ENCODE measurements around the gene EIF4ENIF1.
A peak's percentile ranks its signal among the peaks of the same experiment; 100 is the strongest.
"Not testable (repeated sequence)": the region's sequence is repeated elsewhere in the genome, so short reads cannot be mapped to it uniquely, and the experiment has no call there.

The EIF4ENIF1 gene

DNA sequence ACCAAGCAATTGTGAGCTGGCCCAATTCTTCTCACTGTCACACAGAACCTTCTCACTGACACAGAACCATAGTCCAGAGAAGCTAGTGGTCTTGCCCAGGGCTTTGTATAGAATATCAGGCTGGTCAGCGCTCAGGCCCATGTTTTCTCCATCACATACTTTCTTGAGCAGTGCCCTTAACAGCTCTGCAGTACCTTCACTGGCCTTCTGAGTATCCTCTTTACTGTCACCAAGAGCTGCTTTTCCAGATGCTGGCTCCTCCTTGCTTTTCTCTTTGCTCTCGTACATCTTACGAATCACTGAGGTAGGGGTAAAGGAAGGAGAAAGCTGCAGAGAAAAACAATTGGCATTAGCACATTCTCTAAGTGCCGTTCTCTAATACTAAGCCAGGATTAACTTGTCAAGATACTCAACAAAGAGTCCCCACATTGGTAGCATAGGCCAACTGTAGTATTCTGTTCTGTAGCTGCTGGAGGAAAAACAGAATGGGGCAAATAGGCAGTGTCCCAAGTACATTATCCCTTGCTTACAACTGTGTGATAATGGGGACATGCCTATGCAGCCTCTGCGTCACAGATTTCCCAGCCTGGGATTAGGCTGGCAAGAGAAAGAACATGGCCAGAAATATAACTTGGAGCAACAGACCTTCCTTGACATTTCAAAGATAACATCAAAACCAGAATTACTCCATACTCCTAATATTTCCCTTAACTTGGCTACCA lies 46.7 kb downstream of the EIF4ENIF1 start:
- DNase-seq = no peak

DNA sequence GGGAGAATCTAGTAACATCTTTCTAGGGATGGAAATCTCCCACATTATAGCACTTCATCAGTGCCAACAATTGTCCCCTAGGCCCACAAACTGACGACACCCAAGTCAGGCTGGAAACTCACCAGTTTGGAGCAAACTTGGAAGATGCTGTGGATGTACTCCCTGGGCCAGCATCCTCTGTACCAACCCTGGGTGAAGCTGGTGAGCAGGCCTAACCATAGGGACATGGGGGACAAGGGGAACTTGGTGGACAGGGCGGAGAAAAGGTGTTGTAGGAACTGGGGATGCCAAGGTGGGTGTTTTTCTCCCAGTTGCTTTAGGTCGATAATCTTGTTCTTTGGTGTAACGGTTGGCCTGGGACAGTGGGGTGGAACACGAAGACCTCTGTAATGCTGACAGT lies 48.0 kb downstream of the EIF4ENIF1 start:
- DNase-seq = no peak

DNA sequence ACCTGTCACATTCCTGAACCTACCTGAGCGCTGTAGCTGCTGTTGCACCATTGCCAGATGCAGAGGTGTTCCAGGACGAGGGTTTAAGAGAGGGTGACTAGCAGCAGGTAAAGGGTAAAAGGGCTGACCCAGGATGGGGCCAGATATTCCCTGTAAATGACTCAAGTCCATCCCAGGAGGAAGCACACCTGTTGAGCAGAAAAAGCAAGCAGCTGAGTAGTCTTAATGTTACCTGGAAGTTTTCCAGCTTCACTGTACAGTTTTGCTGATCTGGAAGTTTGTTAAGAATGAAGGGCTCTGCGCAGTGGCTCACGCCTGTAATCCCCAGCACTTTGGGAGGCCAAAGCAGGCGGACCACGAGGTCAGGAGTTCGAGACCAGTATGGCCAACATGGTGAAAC lies 49.0 kb downstream of the EIF4ENIF1 start:
- DNase-seq = no peak

DNA sequence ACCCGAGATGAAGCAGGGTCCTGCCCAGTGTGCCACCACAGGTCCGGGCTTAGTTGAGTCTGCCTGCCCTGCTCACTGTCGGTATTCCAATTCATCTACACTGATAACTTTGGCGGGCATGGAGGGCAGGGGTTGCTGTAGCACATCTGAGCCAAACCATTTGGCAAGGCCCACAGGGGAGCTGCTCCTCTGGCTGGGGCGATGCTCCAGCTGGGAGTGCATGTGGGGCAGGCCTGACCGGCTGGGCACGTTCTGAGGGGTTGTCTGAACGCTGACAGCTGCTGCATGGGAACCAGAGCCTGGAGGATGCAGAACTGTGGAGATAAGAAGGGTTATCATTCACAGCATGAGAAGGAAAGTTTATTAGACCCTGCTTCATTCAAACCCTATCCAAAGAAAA lies 49.8 kb downstream of the EIF4ENIF1 start:
- DNase-seq = no peak

DNA sequence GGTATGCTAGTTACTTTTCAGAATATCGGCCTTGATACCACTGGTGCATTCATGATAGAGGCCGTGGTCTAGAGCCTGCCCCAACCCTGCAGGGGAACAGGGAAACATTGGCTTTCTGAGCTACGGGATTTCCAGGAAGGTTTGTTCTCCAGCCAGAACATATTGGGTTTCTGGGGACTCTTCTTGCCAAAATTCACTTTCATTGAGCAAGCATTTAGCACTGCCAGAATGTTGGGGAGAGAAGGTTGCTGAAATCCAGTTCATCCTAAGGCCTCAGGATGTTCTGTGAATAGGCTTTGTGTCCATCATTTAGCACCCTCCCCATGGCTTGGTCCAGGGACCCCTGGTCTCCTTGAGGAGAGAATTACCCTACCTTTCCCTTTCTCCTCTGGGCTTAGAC lies 53.5 kb downstream of the EIF4ENIF1 start:
- DNase-seq = no peak

DNA sequence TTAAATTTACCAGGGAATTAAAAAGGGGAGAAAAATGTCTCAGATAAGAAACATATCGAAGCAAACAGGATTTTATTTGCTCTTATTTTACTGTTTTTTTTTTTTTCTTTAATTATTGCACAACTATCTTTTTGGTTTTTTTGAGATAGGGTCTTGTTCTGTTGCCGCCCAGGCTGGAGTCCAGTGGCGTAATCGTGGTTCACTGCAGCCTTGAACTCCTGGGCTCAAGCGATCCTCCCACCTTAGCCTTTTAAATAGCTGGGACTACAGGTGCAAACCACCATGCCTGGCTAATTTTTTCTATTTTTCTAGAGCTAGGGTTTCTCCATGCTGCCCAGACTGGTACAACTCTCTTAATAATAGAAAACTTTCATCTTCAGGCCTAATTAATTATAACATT lies 57.7 kb downstream of the EIF4ENIF1 start:
- no peak for DNase-seq

DNA sequence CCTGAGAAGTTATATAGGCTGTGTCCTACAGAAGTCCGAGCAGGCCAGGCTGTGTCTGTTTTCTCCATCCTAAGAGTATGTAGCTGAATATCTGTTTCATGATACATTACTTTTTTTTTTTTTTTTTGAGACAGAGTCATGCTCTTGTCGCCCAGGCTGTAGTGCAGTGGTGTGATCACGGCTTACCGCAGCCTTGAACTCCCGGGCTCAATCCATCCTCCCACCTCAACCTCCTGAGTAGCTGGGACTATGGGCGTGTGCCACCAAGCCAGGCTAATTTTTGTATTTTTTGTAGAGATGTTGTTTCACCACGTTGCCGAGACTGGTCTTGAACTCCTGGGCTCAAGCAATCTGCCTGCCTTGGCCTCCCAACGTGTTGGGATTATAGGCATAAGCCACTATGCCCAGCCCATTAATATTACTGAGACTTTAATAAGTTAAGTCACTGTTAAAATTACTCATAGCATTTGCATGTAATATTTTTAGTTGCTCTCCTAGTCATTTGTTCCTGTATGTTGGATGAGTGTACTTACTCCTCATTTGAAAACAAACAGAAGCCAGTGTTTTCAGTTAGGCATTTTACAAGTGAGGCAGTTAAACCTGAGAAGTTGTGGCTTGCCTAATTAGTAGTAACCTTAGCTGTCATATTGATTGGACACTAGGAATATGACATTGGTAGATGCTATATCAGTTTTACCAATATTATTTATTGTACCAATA lies 64.2 kb downstream of the EIF4ENIF1 start:
- no peak for DNase-seq

DNA sequence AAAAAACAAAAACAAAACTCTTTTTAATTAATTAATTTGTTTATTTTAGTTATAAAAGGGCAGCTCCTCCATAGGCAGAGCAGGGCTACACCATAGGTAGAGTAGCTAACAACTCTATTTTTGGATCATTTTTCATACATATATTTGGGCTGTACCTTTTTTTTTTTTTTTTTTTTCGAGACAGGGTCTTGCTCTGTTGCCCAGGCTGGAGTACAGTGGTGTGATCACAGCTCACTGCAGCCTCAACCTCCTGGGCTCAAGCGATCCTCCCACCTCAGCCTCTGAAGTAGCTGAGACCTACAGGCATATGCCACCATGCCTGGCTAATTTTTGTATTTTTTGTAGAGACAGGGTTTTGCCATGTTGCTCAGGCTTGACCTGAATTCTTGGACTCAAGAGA lies 87.3 kb downstream of the EIF4ENIF1 start:
- DNase-seq = not testable (repeated sequence)

DNA sequence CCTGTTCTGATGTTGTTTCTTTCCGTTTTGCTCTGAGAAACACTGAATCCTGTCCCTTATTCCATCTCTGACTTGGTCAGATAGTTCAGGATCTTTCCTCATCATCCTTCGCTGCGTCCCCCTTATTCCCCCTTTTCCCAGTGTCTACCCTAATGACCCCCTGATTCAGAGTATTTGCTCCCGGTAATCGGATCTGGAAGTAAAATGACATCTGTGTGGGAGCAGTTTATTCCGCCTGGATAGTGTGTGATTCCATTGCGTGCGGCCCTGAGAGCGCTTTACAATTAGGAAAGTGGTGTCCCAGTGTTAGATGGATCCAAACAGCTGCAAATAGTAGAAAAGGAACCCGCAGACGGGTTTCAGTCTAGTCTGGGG lies 89.6 kb downstream of the EIF4ENIF1 start:
- DNase-seq = no peak

DNA sequence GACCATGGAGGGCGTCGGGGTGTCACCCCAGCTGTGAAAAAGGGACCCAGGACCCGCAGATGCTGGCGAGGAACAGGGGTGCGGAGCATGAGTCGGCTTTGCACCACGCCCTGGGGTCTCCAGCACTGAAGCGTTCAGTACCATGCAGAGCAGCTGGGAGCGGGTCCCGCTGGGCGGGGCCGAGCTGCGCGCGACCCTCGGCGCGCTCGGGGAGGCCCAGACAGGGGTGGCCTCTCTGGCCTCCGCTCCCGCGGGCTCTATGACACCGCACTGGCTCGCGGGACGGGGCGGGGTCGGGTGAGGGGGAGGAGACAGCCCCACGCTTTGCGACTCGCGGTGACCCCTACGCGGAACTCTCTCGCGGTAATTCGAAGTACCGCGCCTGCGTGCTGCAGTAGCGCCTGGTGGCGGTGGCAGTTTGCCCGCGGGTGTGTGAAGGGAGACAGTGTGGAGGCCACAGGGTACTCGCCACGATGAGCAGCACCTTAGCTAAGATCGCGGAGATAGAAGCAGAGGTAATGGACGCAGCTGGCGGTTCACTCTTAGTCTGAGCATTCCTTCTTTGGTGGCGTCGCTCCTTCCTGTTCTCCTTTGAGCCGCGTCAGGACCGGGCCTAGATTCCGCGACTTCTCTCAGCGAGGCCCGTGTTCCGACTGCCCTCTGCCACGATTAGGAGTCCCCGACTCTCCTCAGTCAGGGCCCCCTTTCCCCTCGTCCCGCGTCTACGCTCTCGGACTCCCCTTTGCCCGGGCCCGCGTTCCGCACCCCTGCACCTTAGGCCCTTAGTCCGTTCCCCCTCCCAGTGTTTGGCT lies 90.2 kb downstream of the EIF4ENIF1 start, which contains the start of gene DRG1:
Gene DRG1, plus strand, starts transcription at position 394 of the 812 bp plus-strand sequence. Its CDS starts 80 bp downstream, at position 474.
- peak; percentile 95 for DNase-seq

DNA sequence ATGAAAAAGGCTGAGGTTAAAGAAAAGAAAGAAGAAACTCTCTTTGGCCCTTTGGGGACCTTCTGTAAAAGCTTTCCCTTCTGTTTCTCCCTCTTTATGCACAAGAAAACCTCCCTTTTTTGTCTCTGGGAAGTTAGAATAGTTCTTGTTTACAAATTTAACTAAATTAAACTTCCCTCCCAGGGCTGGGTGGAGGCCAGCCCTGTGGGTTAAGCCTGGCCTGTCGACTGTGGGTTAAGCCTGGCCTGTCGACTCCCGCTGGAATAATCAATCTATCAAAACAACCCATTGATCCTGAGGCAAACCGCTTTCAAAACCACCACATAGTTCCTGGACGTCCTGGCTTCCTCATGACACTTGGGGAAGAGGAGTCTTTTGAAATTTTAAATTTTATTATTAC lies 91.4 kb downstream of the EIF4ENIF1 start:
- peak in 1 of 2 experiments; percentile 5 for DNase-seq

DNA sequence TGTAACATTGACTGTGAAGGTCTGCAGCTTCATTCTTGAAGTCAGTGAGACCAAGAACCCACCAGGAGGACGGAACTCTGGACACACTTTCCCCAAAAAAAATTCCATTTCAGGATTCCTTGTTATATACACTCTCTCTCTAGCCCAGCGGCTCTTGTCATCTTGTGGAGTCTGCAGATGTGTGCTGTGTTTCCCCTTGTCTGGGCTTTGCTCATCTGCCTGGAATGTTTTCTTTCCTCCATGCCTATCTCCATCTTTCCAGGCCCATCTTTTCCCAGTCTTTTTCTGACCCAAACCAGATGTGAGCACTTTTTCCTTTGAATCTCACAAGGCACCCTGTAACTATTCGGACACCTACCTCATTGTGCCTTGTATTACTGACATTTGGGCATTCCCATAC lies 95.3 kb downstream of the EIF4ENIF1 start:
- DNase-seq = no peak

DNA sequence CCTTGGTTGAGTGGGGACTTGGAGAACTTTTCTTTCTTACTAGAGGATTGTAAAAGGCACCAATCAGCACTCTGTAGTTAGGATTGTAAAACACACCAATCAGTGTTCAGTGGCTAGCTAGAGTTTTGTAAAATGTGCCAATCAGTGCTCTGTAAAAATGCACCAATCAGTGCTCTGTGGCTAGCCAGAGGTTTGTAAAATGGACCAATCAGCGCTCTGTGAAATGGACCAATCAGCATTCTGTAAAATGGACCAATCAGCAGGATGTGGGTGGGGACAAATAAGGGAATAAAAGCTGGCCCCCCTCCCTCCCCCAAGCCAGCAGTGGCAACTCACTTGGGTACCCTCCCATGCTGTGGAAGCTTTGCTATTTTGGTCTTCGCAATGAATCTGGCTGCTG lies 95.7 kb downstream of the EIF4ENIF1 start:
- no peak for DNase-seq
